ENCODE measurements around the gene TMEM132D. TPM values are rescaled to one million over a fixed set of nuclear protein-coding genes. Genes with fewer than 3 reads are reported as not detected.
"Not testable (repeated sequence)": the region's sequence is repeated elsewhere in the genome, so short reads cannot be mapped to it uniquely, and the experiment has no call there.

The TMEM132D gene
- total RNA-seq, 2 donors from 2014 or later: 4.4 to 14.2 TPM

DNA sequence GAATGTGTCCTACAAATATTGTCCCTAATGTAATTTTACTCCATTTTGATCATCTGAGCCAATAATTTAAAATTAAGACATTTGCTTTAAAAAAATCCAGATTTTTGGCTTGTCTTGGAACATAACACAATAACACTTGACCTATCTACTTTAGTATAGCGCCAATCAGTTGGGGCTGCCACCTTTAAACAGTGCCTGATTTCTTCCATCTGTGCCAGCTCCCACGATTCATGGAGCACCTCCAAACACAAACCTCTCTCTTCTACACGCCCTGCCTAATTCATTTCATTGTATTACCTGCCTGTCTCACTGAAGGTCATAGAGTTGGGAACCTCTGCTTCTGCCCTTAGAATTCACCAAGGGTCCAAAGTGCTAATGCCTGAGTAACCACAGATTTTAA, 352.4 kb downstream of the TMEM132D start:
- H3K4me1 Mint-ChIP-seq: peaks cover 14% of the 10 kb centered on the region
- Histone ChIP-seq H3K27me3 (ENCODE audit: control insufficient read depth, insufficient read depth, low read length, poor library complexity, severe bottlenecking) (no peaks in the 10 kb centered on the region), H3K9me3 (ENCODE audit: control insufficient read depth, low read length) (no peaks in the 10 kb centered on the region)

DNA sequence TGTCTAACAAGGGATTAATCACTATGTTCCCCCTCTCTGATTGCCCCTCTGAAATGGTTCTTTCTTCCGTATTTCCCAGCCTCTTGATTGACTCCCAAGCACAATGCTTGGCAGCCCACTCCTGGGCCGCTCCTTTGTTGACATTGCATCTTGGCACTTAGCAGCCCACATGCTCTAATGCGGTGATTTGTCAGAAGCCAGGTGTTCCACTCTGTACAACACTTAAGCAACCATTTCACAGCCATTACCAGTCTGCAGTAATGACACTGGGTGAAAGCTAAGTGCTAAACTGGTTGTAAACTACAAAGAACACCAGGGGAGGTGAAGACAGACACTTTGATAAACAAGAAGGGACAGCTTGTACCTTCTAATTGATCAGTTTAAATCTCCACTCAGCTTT, 353.5 kb downstream of the TMEM132D start:
- Mint-ChIP-seq H3K27me3 (ENCODE audit: insufficient read depth) (no peaks in the 10 kb centered on the region), H3K9me3 (peaks cover 5% of the 10 kb centered on the region), H3K4me3 (no peak overlapping the region), H3K36me3 (ENCODE audit: low read depth) (peaks cover 3% of the 10 kb centered on the region), H3K27ac (no peak overlapping the region), H3K4me1 (peaks cover 14% of the 10 kb centered on the region)
- Histone ChIP-seq H3K4me1 (ENCODE audit: control insufficient read depth, insufficient read depth, low read length) (no peaks in the 10 kb centered on the region), H3K4me3 (ENCODE audit: low read length) (no peak overlapping the region), H3K9ac (ENCODE audit: extremely low read depth, low read length, poor library complexity, severe bottlenecking) (no peak overlapping the region), H3K9me3 (ENCODE audit: control insufficient read depth, low read length) (no peaks in the 10 kb centered on the region), H3K27me3 (ENCODE audit: control insufficient read depth, insufficient read depth, low read length, poor library complexity, severe bottlenecking) (no peaks in the 10 kb centered on the region), H3K27ac (ENCODE audit: low read depth, low read length) (no peak overlapping the region), H3K36me3 (ENCODE audit: control insufficient read depth, insufficient read depth, low read length) (no peaks in the 10 kb centered on the region)
- WGBS, 2 experiments (ENCODE audit: insufficient coverage in 1 of 2, insufficient read length in 1 of 2): 82 to 89% methylated on average over 2 to 3 of the region's 3 CpGs
- TF ChIP-seq, protein P1, sequence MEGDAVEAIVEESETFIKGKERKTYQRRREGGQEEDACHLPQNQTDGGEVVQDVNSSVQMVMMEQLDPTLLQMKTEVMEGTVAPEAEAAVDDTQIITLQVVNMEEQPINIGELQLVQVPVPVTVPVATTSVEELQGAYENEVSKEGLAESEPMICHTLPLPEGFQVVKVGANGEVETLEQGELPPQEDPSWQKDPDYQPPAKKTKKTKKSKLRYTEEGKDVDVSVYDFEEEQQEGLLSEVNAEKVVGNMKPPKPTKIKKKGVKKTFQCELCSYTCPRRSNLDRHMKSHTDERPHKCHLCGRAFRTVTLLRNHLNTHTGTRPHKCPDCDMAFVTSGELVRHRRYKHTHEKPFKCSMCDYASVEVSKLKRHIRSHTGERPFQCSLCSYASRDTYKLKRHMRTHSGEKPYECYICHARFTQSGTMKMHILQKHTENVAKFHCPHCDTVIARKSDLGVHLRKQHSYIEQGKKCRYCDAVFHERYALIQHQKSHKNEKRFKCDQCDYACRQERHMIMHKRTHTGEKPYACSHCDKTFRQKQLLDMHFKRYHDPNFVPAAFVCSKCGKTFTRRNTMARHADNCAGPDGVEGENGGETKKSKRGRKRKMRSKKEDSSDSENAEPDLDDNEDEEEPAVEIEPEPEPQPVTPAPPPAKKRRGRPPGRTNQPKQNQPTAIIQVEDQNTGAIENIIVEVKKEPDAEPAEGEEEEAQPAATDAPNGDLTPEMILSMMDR (conservative IDR thresholded peaks at IDR 0.05): no peak
- peak; percentile 38 for DNase-seq

More for the DNA sequence above, 352.4 kb downstream of the TMEM132D start:
- H3K27me3 Mint-ChIP-seq (ENCODE audit: insufficient read depth): no peaks in the 10 kb centered on the region
- Histone ChIP-seq H3K4me1 (ENCODE audit: control insufficient read depth, insufficient read depth, low read length) (no peaks in the 10 kb centered on the region), H3K9ac (ENCODE audit: extremely low read depth, low read length, poor library complexity, severe bottlenecking) (no peak overlapping the region), H3K4me3 (ENCODE audit: low read length) (no peak overlapping the region), H3K36me3 (ENCODE audit: control insufficient read depth, insufficient read depth, low read length) (no peaks in the 10 kb centered on the region), H3K27ac (ENCODE audit: low read depth, low read length) (no peak overlapping the region)
- 91 to 96% methylated on average over 1 to 3 of the region's 3 CpGs for WGBS, 2 experiments (ENCODE audit: insufficient coverage in 1 of 2, insufficient read length in 1 of 2)
- H3K4me3 Mint-ChIP-seq: no peak overlapping the region
- peaks cover 3% of the 10 kb centered on the region for H3K36me3 Mint-ChIP-seq (ENCODE audit: low read depth)
- H3K27ac Mint-ChIP-seq: no peak overlapping the region
- H3K9me3 Mint-ChIP-seq: peaks cover 5% of the 10 kb centered on the region
- DNase-seq: no peak
- TF ChIP-seq, protein P1 (conservative IDR thresholded peaks at IDR 0.05): no peak

DNA sequence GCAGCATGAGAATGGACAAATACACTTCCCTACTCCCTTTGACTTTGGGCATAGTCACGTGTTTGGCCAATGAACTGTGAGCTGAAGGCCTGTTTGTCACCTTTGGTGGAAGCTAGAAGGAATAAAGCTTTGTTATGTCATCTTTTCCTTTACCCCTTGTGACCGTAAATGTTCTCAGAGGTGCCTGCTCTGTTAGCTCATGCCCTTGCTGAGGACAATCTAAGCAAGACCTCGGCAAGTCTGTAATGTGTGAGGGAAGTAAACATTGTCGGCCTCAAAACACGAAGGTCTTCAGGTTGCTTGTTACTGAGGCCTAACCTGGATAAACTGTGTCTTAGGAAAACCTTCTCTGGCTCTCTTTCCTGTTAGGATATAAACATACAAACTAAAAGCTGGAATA, 354.2 kb downstream of the TMEM132D start:
- peaks cover 5% of the 10 kb centered on the region for H3K9me3 Mint-ChIP-seq
- peaks cover 3% of the 10 kb centered on the region for H3K36me3 Mint-ChIP-seq (ENCODE audit: low read depth)
- Histone ChIP-seq H3K4me1 (ENCODE audit: control insufficient read depth, insufficient read depth, low read length) (no peaks in the 10 kb centered on the region), H3K9ac (ENCODE audit: extremely low read depth, low read length, poor library complexity, severe bottlenecking) (no peak overlapping the region), H3K27me3 (ENCODE audit: control insufficient read depth, insufficient read depth, low read length, poor library complexity, severe bottlenecking) (no peaks in the 10 kb centered on the region), H3K9me3 (ENCODE audit: control insufficient read depth, low read length) (no peaks in the 10 kb centered on the region), H3K27ac (ENCODE audit: low read depth, low read length) (no peak overlapping the region), H3K36me3 (ENCODE audit: control insufficient read depth, insufficient read depth, low read length) (no peaks in the 10 kb centered on the region), H3K4me3 (ENCODE audit: low read length) (no peak overlapping the region)
- 93 to 94% methylated on average over 5 of the region's 5 CpGs for WGBS, 2 experiments (ENCODE audit: insufficient coverage in 1 of 2, insufficient read length in 1 of 2)
- H3K4me3 Mint-ChIP-seq: no peak overlapping the region
- TF ChIP-seq, protein P1 (conservative IDR thresholded peaks at IDR 0.05): no peak
- H3K27ac Mint-ChIP-seq: no peak overlapping the region
- no peaks in the 10 kb centered on the region for H3K27me3 Mint-ChIP-seq (ENCODE audit: insufficient read depth)
- DNase-seq: peak; percentile 9
- peaks cover 14% of the 10 kb centered on the region for H3K4me1 Mint-ChIP-seq

DNA sequence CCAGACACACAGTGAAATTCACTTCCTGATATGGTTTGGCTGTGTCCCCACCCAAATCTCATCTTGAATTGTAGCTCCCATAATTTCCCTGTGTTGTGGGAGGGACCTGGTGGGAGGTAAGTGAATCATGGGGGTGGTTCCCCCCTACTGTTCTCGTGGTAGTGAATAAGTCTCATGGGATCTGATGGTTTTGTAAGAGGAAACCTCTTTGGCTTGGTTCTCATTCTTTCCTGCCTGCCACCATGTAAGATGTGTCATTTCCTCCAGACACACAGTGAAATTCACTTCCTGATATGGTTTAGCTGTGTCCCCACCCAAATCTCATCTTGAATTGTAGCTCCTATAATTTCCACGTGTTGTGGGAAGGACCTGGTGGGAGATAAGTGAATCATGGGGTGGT, 354.8 kb downstream of the TMEM132D start:
- H3K4me1 ChIP-seq (ENCODE audit: control insufficient read depth, insufficient read depth, low read length); H3K9me3 Mint-ChIP-seq; H3K36me3 Mint-ChIP-seq (ENCODE audit: low read depth); H3K27me3 ChIP-seq (ENCODE audit: control insufficient read depth, insufficient read depth, low read length, poor library complexity, severe bottlenecking); H3K4me3 ChIP-seq (ENCODE audit: low read length); H3K4me3 Mint-ChIP-seq; H3K27me3 Mint-ChIP-seq (ENCODE audit: insufficient read depth); H3K27ac Mint-ChIP-seq; H3K36me3 ChIP-seq (ENCODE audit: control insufficient read depth, insufficient read depth, low read length); H3K9me3 ChIP-seq (ENCODE audit: control insufficient read depth, low read length); H3K27ac ChIP-seq (ENCODE audit: low read depth, low read length); H3K9ac ChIP-seq (ENCODE audit: extremely low read depth, low read length, poor library complexity, severe bottlenecking): not testable (repeated sequence)
- peak; percentile 14 for DNase-seq
- H3K4me1 Mint-ChIP-seq: peaks cover 14% of the 10 kb centered on the region
- 88% methylated on average over 2 of the region's 2 CpGs; no CpG with 5 or more reads in 1 of the 2 experiments for WGBS, 2 experiments (ENCODE audit: insufficient coverage in 1 of 2, insufficient read length in 1 of 2)
